PFSK-1 (cell line): ENCODE results near the gene PPP2R5C.

Experiments
- FOXP2 ChIP-seq: optimal IDR thresholded peaks from 2 replicates; pipeline ENCODE3; 2011; ENCODE audit warnings: borderline replicate concordance, control low read depth, inconsistent platforms; ENCODE audit not compliant: insufficient read depth; ENCODE audit errors: extremely low read length, extremely low read depth
- POLR2AphosphoS5 ChIP-seq: IDR thresholded peaks from 2 replicates; pipeline ENCODE4 v1.6.1; 2012; ENCODE audit warnings: low read depth, mild to moderate bottlenecking, control low read depth, low read length, moderate library complexity
- REST ChIP-seq, 2 experiments: IDR thresholded peaks; 2 replicates each; pipeline versions ENCODE4 v1.6.1 to v1.8.0; 2011 to 2012; ENCODE audit warnings: low read depth in 2 of 2, low read length in 2 of 2, control low read depth in 1 of 2, inconsistent platforms in 1 of 2, mild to moderate bottlenecking in 1 of 2, moderate library complexity in 1 of 2; ENCODE audit not compliant: insufficient read depth in 1 of 2
- SIN3A ChIP-seq: IDR thresholded peaks from 2 replicates; pipeline ENCODE4 v1.6.1; 2012; ENCODE audit warnings: mild to moderate bottlenecking, low read length, moderate library complexity, borderline replicate concordance; ENCODE audit not compliant: insufficient read depth
- TAF1 ChIP-seq: IDR thresholded peaks from 2 replicates; pipeline ENCODE4 v1.6.1; 2012; ENCODE audit warnings: low read length, control low read depth, borderline replicate concordance; ENCODE audit not compliant: insufficient read depth

The PPP2R5C gene

DNA sequence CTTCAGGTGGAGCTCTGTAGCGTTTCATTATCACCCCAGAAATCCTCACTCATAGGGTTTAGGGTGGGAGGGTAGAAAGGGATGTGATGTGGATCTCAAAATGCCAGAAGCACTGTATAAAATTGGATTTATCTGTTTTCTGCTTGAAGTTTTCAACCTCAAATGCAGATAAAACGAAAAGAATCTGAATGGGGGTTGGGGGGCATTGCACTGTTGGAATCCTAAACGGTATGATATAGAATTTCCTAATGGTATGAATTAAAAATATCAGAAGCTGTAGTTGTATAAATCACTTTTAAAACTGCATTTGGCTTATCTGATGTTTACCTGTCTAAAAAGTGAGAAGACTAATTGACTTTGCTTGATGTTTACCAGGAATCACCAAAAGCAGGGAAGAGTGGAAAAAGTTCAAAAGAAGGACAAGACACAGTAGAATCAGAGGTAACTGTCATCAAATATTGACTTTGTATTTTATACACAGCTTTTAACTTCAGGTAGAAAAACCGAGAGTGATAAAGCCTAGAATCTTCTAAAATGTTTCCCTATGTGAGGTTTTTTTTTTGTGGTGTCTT, 1.1 kb downstream of the PPP2R5C start:
- TF ChIP-seq FOXP2 (no peak), TAF1 (no peak), SIN3A (no peak), POLR2AphosphoS5 (no peak), REST (IDR thresholded peaks at IDR 0.05; ENCODE audit: insufficient read depth in 1 of 2, low read depth in 2 of 2, low read length in 2 of 2) (no peak)

DNA sequence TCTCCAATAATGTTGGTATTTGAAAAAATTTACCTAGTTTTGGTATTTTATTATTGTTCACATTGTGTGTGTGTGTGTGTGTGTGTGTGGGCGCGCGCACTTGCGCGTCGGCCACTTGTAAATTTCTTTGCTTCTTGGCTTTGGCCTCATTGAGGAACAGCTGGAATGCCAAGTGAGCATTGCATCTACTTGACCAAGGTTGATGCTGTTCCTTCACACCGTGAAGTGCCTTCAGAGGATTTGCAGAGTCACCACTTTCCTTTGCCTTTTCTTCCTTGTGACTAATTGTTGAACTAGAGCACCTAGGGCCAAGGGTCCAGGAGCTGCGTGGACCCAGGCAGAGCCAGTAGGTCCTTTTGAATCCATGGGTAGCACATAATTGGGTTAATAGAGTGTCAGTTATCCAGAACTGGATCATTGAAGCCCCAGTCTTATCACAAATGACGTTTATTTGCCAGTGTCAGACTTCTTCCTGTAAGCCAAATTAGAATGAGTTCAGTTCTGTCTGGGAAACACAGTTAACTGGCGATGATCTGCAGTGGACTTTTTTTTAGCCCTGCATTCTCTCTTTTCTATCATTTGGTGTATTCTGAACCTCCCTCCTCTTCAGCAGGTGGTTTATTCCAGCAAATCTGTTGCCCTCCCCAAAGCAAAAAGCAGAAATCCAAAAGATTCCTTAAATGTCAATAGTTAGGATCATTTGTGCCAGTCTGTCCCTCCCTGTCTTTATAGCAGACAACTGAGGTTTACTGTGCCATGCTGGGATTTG, 2.6 kb downstream of the PPP2R5C start:
- TF ChIP-seq POLR2AphosphoS5, result no peak
- no peak for TF ChIP-seq REST (IDR thresholded peaks at IDR 0.05; ENCODE audit: insufficient read depth in 1 of 2, low read depth in 2 of 2, low read length in 2 of 2)
- no peak for TF ChIP-seq SIN3A
- TF ChIP-seq TAF1, result no peak
- no peak for TF ChIP-seq FOXP2

DNA sequence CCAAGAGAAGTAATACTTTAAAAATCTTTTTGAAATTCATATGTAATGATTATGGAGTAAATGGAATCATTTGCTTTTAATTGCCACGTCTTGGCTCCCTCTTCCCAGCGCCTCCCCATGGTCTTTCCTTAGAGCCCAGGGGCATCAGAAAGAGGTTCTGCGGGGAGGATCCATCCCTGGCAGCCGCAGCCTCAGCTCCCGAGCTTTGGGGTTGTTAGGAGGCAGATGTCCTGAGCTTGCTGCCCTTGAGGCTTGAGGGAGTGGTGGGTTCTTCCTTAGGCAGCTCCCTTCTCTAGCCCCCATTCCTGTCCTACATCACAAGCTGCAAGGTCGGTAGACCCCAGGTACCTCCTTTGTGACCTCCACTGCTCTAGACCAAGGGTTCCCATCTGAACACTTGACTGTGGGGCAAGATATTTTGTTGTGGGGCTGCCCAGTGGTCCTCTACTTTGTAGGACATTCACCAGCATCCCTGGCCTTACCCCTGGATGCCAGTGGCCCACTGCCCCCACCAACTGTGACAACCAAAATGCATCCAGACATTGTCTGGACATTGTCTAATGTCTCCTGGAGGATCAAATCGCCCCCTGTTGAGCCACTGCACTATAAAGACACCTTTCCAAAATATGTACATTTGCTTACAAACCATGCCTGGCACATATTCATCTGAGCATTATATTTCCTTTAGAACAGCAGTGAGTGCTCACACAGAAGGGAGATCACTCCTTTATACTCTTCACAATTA, 6.3 kb downstream of the PPP2R5C start:
- TF ChIP-seq POLR2AphosphoS5, result no peak
- TF ChIP-seq FOXP2, result no peak
- no peak for TF ChIP-seq TAF1
- TF ChIP-seq SIN3A, result no peak
- TF ChIP-seq REST (IDR thresholded peaks at IDR 0.05; ENCODE audit: insufficient read depth in 1 of 2, low read depth in 2 of 2, low read length in 2 of 2), result no peak

- TF ChIP-seq REST (IDR thresholded peaks at IDR 0.05; ENCODE audit: insufficient read depth in 1 of 2, low read depth in 2 of 2, low read length in 2 of 2) (no peak), SIN3A (no peak), FOXP2 (no peak), TAF1 (no peak), POLR2AphosphoS5 (no peak)
Measured at GRCh38 chr14:101770183-101770582, 8.7 kb downstream of the PPP2R5C start.
